Activated CD4-positive, CD25-positive, alpha-beta regulatory T cell treated with anti-CD3 and anti-CD28 coated beads, Interleukin-2, amount 50 U/mL, for 24 hours (primary cell): ENCODE measurements around the gene PELO.

Experiments
- ATAC-seq, 2 donors: fragments of 150-1000 bp; cut with Tn5 transposase; one replicate each; pipeline ENCODE4 v1.10.0; 2021; ENCODE audit warnings: mild to moderate bottlenecking in 1 of 2, moderate library complexity in 1 of 2

Gene PELO

GRCh38 chr5:52771343-52772039 is 16.2 kb upstream of the PELO start:
- ATAC-seq, result peak; percentile 82 to 86

DNA sequence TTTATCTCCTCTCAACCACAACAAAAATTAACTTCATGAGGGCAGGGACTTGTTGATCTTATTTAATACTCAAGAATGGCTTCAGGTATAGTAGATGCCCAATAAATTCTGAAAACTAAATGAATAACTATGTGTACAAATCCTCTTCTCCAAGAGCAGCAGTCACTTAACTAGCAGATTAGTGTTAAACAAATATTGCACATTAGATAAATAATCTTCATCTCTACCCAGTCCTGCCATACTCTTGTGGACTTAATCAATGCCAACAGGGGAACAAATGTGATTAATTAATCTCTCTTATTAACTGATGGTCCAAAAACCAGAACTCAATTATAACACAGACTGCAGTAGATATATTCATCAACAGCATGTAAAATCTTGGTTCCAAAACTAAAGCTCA is 15.0 kb upstream of the PELO start:
- no peak for ATAC-seq

- ATAC-seq, result no peak
These were observed 14.4 kb upstream of the PELO start for GRCh38 chr5:52773342-52773741.

- no peak for ATAC-seq
These were observed 13.7 kb upstream of the PELO start for GRCh38 chr5:52774005-52774410.

GRCh38 chr5:52776116-52776515 is 11.6 kb upstream of the PELO start:
- peak in 1 of 2 donors; percentile 40 for ATAC-seq

DNA sequence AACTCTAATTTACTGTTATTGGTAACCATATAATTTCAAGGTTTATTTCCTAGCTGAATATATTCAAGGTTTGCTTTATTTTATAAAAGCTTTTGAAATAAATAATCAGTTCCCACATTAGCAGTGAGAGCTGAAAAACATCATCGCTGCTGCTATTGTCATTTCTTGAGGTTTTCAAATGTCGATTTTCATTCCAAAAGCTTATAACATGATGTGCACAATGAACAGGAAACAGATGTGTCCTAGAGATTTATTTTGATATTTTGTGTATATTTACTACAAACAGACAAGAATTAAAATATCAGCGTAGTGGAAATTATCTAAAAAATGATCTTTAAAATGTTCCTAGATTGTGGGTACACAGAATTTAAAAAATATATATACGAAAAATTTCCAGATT is 10.5 kb upstream of the PELO start:
- no peak for ATAC-seq

GRCh38 chr5:52778781-52779180 is 8.9 kb upstream of the PELO start:
- no peak for ATAC-seq

DNA sequence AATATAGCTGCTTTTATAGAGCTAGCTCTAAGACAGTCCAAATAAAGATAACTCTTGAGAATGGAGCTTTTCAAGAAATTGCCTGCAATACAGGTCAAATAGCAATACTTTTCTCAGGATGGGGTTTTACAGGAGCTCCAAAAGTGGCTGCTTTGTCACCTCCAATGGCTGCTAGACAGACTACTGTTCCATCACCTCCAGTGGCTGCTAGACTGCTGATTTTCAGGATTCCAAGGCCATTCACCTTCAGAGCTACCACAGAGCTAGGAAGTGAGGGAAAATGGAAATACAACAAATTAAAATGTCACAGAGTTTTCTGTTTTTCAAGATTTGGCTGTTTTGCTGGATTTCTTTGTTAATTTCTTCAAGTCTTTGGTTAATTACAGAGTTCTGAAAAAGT is 8.5 kb upstream of the PELO start:
- no peak for ATAC-seq

DNA sequence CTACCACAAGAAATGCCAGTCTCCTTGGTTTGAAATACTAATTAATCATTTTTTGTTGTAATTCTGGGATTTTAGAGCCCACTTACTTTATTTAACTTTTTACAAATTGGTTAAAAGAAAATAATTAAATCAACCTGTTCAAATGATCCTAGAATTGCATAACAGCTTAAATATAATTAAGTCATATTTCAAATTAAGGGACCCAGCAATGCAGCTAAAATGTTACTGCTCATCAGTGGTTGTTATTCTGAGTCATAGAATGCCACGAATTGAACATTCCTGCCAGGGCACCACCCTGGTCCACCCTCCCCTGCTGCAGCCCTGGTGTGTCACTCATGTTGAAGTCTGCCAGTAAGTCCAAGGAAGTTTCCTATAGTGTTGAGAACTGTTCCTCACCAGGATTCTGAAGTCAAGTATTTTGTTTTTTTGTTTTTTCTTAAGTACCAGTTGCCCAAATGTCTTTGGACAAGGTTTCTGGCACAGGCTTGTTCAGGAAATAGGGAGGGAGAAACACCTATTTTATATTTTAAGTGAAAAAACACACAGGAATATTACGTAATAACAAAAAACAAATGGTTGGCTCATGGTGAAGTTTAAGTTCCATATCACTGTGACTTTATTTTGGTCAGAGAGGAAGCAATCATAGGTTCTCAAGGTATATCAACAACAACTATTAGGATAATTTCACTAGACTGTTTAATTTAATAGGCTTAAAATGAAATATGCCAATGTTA is 4.3 kb upstream of the PELO start:
- no peak for ATAC-seq

DNA sequence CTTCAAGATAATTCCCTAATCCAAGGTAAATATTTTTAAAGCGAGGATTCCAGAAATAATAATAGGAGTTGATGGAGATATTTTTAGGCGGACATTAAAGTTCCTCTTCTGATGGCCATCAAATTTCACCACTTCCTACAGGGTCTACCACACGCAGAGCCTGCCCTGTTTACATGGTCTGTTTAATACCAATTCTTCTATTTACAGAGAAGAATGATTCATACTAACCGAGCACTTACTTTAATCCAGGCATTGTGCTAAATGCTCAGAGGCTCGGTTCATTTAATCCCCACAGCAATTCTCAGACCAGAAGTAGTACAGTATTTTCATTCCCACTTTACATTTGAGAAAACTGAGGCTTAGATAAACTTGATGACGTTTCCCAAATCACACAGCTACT is 3.0 kb upstream of the PELO start:
- ATAC-seq, result no peak

DNA sequence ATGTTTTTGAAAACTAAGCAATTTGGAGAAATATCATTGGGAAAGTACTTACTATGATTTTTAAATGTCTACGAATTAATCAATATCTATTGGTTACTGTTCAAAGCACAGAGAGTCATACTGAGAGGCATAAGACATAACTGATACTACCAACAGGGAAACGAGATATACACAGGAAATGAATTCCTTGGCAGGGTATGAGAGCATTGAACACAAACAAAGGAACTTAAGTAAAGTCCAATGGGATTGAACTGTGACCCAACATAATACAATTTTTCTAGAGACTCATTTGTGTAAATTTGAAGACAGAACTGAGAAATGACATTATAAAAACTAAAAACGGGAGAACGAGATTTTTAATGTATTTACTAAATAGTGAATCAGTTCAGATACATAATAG is 1.3 kb upstream of the PELO start:
- no peak for ATAC-seq

- ATAC-seq, result peak; percentile 31 to 36
These were observed 642 bp upstream of the PELO start for GRCh38 chr5:52786949-52787599.

GRCh38 chr5:52788505-52788821 is 747 bp downstream of the PELO start:
- ATAC-seq, result no peak

DNA sequence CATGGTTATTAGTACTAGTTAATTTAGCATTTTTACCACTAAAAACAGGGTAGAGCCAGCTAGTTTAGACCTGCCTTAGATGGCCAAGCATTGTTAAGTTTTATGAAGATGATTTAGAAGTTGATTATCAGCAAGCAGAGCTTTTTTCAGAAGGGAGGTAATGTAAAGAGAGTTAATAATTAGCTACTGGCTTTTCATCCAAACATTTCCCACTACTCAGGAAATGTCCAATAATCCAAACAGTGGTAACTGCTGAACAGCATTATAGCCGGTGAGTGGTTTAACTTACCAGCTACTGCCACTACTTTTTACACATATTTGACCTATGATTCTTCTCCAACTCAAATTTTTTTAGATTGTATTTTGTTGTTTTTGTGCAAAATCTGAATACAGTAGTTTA is 1.7 kb downstream of the PELO start:
- ATAC-seq, result no peak

DNA sequence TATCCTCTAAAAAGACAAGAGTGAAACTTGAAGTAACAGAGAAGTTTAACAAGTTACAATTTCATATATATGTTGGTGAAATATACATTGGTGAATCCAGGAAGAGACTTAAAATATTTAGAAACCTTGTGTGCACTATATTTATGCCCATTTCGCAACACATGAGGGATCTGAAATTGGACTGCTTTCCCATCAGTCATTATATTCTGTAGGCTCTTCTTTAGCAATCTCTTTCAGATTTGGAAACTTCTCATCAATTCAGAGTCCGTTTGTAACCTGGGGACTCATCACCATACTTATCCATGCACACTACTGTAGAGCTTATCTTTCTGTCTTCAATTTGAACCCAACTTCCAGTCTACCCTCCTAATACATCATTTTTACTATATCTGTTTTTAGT is 2.1 kb downstream of the PELO start:
- no peak for ATAC-seq

- no peak for ATAC-seq
These were observed 3.6 kb downstream of the PELO start for GRCh38 chr5:52791366-52791765.

- no peak for ATAC-seq
These were observed 6.8 kb downstream of the PELO start for GRCh38 chr5:52794519-52794918.

- no peak for ATAC-seq
These were observed 8.3 kb downstream of the PELO start for GRCh38 chr5:52796031-52796430.

DNA sequence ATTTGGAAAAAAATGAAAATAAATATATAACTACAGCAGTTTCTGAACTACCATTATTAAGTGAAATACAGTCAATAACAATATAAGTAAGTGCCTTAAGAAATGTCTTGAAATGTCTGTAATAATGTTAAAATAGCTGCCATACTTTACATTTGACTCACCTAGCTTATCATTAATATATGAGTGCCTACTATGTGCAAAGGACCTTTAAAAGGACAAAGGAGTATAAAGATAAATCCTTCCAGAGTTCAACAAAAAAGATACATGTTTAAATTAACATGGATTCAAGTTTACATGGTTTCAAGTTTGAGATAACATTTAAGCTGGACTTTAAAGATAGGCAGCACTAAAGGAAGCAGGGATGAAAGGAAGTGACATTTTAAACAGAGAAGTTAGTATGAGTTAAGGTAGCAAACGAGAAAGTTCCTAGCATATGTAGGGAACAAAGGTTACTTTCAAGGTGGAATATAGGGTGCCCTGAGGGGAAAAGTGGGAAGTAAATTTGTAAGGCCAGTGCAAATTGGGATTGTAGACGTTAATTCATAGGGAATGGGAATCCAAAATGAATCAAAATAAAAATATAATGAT is 8.9 kb downstream of the PELO start:
- no peak for ATAC-seq

- no peak for ATAC-seq
These were observed 11.2 kb downstream of the PELO start for GRCh38 chr5:52798938-52799337.

GRCh38 chr5:52799358-52799982 is 11.8 kb downstream of the PELO start:
- peak; percentile 3 to 14 for ATAC-seq

GRCh38 chr5:52799983-52800393 is 12.3 kb downstream of the PELO start:
- peak; percentile 88 to 91 for ATAC-seq
